ENCODE measurements around the gene SASS6.
"Not testable (repeated sequence)": the region's sequence is repeated elsewhere in the genome, so short reads cannot be mapped to it uniquely, and the experiment has no call there.

The SASS6 gene

DNA sequence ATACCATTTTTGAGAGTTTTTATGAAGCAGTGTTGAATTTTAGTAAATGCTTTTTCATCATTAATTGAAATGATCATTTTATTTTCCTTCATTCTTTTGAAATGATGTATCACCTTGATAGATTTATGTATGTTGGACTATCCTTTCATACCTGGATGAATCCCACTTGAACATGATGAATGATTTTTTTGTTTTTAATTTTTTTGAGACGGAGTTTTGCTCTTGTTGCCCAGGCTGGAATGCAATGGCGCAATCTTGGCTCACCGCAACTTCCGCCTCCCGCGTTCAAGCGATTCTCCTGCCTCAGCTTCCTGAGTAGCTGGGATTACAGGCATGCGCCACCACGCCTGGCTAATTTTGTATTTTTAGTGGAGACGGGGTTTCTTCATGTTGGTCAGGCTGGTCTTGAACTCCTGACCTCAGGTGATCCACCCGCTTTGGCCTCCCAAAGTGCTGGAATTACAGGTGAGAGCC lies 85.5 kb downstream of the SASS6 start:
- not testable (repeated sequence) for DNase-seq (ENCODE audit: low spot score)

DNA sequence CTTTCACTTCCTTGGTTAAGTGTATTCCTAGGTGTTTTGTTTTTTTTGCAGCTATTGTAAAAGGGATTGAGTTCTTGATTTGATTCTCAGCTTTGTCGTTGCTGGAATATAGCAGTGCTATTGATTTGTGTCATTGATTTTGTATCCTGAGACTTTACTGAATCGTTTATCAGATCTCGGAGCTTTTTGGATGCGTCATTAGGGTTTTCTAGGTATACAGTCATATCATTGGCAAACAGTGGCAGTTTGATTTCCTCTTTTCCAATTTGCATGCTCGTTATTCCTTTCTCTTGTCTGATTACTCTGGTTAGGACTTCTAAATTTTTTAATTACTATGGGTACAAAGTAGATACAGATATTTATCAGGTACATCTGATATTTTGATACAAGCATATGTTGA lies 87.5 kb downstream of the SASS6 start:
- no peak for DNase-seq (ENCODE audit: low spot score)

DNA sequence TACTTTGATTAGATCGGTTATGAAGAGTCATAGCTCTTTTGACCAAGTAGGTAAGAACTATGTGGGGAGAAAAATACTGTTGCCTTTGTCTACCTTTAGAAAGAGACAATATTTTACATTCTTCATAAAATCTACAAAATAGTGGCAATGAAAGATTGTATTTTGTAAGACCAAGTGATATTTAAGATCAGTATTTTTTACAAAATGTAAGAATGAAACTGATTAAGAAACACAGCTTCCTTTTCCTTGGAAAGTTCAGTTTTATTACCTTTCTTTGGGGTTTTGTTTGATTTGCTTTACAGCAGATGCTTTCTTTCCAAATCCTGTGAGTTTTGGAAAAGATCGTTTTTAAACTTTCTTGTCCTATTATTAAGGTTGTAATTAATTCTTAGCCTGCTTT lies 93.1 kb downstream of the SASS6 start:
- no peak for DNase-seq (ENCODE audit: low spot score)

DNA sequence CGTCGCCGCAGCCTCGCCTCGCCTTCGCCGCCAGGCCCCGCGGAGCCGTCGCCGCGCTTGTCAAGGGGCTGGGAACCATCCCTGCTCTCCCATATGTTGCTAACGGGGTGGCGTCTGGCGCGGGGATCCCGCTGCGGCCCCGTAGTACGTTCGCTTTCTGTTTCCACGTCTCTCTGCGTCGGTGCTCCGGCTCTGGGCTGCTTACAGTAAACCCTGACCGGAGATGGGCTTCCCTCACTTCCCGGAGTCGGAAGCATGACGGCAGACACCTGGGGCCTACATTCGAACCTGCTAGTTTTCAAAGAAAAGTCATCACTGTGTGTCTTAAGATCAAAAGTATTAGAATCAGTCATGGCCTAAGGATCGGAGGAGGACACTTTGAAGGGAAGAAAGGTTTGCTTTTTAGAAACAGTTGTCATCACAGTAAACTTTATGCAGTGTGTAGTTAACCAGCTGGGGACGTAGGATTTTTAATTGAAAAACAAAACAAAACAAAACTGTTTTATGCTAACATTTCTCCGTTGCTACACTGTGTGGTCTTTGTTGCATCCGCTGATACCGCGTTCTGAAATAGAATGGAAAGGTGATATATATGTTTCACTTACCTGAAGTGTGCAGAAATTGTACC lies 94.0 kb downstream of the SASS6 start:
- DNase-seq (ENCODE audit: low spot score), result no peak

DNA sequence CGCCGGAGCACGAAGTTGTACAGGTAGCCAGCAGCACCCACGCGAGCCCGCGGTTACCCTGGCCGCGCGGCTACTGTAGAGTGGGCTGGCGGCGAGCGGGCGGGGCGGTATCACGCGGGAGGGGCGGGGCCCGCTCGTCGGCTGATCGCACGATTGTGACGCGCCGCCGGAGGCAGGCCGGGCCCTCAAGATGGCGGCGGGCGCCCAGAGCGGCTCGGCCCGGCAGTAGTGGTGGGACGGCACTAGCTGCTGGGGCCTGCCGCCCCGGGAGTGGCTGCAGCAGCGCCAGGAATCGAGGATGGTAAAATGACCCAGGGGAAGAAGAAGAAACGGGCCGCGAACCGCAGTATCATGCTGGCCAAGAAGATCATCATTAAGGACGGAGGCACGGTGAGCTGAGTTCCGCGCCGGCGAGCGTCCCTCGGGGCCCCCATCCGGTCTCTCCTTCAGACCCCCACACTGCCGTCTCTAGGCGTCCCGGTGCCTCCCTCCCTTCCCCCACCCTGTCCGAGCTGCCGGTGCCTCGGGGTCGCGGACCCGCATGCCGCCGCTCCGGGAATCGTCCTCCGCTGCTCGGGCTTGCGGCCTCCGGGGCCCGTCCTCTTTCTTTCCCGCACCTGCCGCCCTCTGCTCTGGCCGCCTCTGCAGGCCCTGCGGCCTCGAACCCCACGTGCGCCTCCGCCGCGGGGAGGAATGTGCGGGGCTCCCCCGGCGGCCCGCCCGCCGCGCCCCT lies 94.6 kb downstream of the SASS6 start:
- peak; percentile 97 for DNase-seq (ENCODE audit: low spot score)

DNA sequence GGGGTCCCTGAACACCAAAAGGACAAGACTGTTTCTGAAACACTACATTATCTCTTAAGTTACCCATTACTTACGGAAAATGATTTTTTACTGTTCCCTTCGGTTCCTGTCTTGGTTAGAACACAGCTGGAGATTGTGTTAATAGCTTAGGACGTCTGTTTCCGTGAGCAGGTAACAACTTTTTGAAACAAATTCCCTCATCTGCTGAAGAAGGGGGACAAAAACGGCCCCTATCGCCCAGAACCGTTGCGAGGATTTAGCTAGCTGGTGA lies 95.1 kb downstream of the SASS6 start:
- no peak for DNase-seq (ENCODE audit: low spot score)

DNA sequence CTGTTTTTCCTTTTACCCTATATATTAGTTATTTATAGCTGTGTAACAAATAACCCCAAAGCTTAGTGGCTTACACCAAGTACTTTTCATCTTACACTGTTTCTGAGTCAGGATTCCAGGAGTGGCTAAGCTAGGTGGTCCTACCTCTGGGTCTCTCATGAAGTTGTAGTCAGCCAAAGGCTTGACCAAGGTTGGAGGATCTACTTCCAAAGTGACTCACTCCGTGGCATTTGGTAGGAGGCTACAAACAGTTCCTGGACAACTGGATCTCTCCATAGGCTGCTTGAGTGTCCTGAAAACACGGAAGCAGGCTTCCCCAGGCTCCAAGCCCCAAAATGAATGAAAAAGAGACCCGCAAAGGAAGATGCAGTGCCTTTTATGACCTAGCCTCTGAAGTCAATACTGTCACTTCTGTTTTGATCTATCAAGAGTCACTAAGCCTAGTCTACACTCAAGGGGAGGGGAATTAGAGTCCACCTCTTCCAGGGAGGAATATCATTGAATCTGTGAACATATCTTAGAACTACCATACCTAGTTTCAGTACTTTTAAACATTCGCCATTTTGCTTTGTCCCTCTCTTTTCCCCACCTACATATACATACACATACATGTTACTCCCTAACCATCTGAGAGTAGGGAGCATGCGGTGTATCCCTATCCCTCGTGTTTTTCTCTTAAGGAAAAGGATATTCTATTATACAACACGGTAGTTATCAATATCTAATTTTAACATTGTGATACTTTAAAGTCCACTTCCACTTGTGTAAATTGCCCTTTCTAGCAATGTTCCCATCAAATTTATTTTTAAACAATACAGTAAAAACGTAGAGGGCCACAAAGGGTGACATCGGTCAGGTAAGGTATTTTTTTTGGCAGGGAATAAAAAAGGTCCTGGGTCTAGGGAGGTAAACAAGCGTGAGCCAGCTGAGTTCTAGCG lies 95.7 kb downstream of the SASS6 start:
- DNase-seq (ENCODE audit: low spot score), result no peak

DNA sequence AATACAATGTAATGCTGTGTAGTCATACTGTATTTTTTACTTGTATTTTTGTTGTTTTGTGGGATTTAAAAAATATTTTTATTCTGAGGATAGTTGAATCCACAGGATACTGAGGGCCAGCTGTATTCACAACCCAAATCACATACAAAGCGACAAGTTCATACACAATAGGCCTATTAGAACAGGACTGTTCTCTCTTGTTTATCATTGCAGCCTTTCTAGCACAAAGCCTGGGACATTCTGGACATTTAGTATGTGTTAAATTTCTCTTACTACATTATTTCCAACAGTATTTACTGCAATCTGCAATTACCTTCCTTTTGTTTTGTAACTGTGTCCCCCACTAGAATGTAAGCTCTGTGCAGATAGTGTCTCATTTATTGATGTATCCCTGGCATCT lies 97.5 kb downstream of the SASS6 start:
- DNase-seq (ENCODE audit: low spot score), result no peak

DNA sequence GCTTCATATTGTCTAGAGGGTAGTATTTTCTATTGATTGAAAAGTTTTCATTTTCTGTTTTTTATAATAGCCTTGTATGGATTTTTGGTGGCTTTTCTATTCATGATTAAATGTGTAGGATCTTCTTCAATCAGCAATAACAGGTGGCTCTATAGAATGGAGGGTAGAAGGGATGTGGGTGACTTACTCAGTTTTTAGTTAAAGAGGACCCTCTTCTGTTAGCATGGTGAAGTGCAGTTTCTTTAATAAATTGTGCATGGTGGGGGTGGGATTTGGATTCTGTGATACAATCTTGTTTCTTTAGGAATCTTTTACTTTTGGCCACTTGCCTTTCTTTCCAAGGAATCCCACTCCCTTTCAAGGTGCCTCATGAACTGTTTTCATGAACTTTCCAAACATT lies 98.3 kb downstream of the SASS6 start:
- peak; percentile 31 for DNase-seq (ENCODE audit: low spot score)

Measured in GM03348 (cell line).